ENCODE results near the gene BCL2L11. TPM values are rescaled to one million over a fixed set of nuclear protein-coding genes. Genes with fewer than 3 reads are reported as not detected.

Gene BCL2L11
- total RNA-seq, 1 experiment from 2014 or later, result 4.8 TPM

- DNase-seq (ENCODE audit: low read depth), result no peak
These were observed 71.2 kb downstream of the BCL2L11 start for GRCh38 chr2:111191877-111192276.

GRCh38 chr2:111192776-111193368 is 72.2 kb downstream of the BCL2L11 start:
- DNase-seq (ENCODE audit: low read depth), result no peak

- DNase-seq (ENCODE audit: low read depth), result no peak
These were observed 74.3 kb downstream of the BCL2L11 start for GRCh38 chr2:111194835-111195621.

- no peak for DNase-seq (ENCODE audit: low read depth)
These were observed 75.7 kb downstream of the BCL2L11 start for GRCh38 chr2:111196435-111196834.

- DNase-seq (ENCODE audit: low read depth), result no peak
These were observed 78.0 kb downstream of the BCL2L11 start for GRCh38 chr2:111198701-111199100.

GRCh38 chr2:111199840-111200239 is 79.1 kb downstream of the BCL2L11 start:
- no peak for DNase-seq (ENCODE audit: low read depth)

- DNase-seq (ENCODE audit: low read depth), result no peak
These were observed 79.7 kb downstream of the BCL2L11 start for GRCh38 chr2:111200333-111200881.

- DNase-seq (ENCODE audit: low read depth), result no peak
These were observed 80.5 kb downstream of the BCL2L11 start for GRCh38 chr2:111201214-111201613.

GRCh38 chr2:111202266-111203040 is 81.7 kb downstream of the BCL2L11 start:
- peak; percentile 57 for DNase-seq (ENCODE audit: low read depth)

GRCh38 chr2:111204706-111205105 is 84.0 kb downstream of the BCL2L11 start:
- no peak for DNase-seq (ENCODE audit: low read depth)

- no peak for DNase-seq (ENCODE audit: low read depth)
These were observed 85.1 kb downstream of the BCL2L11 start for GRCh38 chr2:111205774-111206173.

GRCh38 chr2:111207851-111208250 is 87.1 kb downstream of the BCL2L11 start:
- DNase-seq (ENCODE audit: low read depth), result no peak

GRCh38 chr2:111208639-111209038 is 87.9 kb downstream of the BCL2L11 start:
- DNase-seq (ENCODE audit: low read depth), result no peak

GRCh38 chr2:111209045-111209514 is 88.4 kb downstream of the BCL2L11 start:
- peak; percentile 76 for DNase-seq (ENCODE audit: low read depth)

GRCh38 chr2:111210036-111210435 is 89.3 kb downstream of the BCL2L11 start:
- DNase-seq (ENCODE audit: low read depth), result no peak

- no peak for DNase-seq (ENCODE audit: low read depth)
These were observed 93.2 kb downstream of the BCL2L11 start for GRCh38 chr2:111213877-111214276.

GRCh38 chr2:111216811-111217652 is 96.3 kb downstream of the BCL2L11 start:
- no peak for DNase-seq (ENCODE audit: low read depth)

Data from Daoy (cell line).